ENCODE measurements around the gene BCAM.

GRCh38 chr19:44792281-44792680, 16.6 kb upstream of the BCAM start:
- TF ChIP-seq CTCF (IDR thresholded peaks at IDR 0.05) (no peak), POLR2A (IDR thresholded peaks at IDR 0.05) (no peak), POLR2AphosphoS5 (IDR thresholded peaks at IDR 0.05) (no peak)
